CD4-positive, alpha-beta T cell treated with Interferon gamma for 1 hour (primary cell): ENCODE data around the gene MUS81.
"Not testable (repeated sequence)": the region's sequence is repeated elsewhere in the genome, so short reads cannot be mapped to it uniquely, and the experiment has no call there.

ENCODE experiments used
- DNase-seq: peaks from one replicate; pipeline ENCODE4 v3.0.0-alpha.2; 2020

MUS81 gene

DNA sequence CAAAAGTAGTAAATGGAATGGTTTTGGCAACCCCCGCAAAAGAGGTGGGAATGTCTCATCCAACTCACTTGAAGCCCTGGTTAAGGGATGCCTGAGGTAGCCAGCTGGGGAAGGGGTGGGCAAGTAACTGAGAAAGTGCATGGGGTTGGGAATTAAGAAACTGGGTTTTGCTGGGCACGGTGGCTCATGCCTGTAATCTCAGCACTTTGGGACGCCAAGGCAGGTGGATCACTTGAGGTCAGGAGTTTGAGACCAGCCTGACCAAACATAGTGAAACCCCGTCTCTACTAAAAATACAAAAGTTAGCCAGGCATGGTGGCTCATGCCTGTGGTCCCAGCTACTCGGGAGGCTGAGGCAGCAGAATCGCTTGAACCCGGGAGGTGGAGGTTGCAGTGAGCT is 11.5 kb upstream of the MUS81 start:
- not testable (repeated sequence) for DNase-seq

GRCh38 chr11:65849366-65849765 is 10.9 kb upstream of the MUS81 start:
- DNase-seq = no peak

DNA sequence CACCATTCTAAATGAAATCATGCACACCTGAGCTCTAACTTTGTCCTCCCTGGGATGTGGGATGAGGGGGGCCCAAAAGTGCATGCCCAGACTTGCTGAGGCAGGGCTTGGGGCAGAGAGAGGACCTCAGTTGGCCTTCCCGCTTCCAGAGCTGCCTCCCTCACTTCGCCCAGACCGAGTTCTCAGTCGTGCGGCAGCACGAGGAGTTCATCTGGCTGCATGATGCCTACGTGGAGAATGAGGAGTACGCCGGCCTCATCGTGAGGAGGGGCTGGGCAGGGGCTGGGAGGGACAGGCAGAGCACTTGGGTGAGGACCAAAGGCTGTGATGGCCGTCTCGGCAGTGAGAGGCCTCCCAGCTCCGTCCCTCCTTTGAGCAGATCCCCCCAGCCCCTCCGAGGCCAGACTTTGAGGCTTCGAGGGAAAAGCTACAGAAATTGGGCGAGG is 10.4 kb upstream of the MUS81 start:
- no peak for DNase-seq

- no peak for DNase-seq
Measured at GRCh38 chr11:65850217-65851082, 9.8 kb upstream of the MUS81 start.

DNA sequence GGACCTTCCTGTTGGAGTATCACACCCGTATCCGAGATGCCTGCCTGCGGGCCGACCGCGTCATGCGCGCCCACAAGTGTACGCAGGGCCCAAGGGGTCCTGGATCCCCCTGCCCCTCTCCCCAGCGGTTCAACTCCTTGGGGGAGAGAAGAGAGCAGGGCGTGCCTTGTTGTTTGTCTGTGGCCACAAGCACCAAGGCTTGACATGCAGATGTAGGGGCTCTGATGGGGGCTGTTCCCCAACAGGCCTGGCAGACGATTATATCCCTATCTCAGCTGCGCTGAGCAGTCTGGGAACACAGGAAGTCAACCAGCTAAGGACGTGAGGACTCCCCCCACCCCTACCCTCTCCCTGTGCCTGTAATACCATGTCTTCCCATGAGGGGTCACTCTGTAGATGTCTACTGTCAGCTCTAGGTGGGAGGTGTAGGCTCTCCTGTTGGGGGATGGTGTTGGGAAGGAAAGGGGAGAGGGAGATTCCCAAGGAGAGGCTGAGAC is 9.1 kb upstream of the MUS81 start:
- DNase-seq = no peak

- no peak for DNase-seq
Measured at GRCh38 chr11:65851811-65852507, 8.3 kb upstream of the MUS81 start.

GRCh38 chr11:65852508-65853245 is 7.6 kb upstream of the MUS81 start:
- DNase-seq = no peak

DNA sequence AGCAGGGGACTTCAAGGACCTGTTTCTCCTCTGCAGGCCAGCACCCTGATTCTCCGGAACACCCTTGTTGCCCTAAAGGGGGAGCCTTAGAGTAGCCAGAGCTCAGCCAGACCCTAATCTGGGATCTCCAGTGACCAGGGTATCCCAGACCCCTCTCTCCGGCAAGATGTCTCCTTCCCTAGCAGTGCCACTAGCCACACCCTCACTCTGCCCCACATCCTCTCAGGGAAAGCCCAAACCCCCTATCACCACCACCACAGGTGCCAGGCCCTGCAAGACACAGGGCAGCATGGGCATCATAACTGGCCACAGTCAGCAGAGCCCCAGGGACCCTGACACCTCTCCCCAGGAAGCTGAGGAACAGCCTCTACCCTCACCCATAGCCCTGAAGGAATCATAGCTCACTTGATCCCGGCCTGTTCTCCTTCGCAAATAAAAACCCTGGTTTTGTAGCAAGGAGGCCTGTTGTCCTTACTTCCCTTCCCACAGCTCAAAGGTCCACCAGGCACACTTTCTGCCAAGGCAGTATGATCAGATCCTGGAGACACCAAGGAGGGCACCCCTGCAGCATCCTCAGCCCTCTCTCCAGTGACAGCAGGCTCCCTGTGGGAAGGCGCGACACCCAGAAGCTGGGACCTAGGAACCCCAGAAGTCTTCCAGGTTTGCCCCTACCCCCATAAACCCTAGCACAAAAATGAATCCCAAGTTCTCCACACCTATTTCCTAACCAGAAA is 6.8 kb upstream of the MUS81 start:
- no peak for DNase-seq

- no peak for DNase-seq
Measured at GRCh38 chr11:65854161-65854592, 6.1 kb upstream of the MUS81 start.

DNA sequence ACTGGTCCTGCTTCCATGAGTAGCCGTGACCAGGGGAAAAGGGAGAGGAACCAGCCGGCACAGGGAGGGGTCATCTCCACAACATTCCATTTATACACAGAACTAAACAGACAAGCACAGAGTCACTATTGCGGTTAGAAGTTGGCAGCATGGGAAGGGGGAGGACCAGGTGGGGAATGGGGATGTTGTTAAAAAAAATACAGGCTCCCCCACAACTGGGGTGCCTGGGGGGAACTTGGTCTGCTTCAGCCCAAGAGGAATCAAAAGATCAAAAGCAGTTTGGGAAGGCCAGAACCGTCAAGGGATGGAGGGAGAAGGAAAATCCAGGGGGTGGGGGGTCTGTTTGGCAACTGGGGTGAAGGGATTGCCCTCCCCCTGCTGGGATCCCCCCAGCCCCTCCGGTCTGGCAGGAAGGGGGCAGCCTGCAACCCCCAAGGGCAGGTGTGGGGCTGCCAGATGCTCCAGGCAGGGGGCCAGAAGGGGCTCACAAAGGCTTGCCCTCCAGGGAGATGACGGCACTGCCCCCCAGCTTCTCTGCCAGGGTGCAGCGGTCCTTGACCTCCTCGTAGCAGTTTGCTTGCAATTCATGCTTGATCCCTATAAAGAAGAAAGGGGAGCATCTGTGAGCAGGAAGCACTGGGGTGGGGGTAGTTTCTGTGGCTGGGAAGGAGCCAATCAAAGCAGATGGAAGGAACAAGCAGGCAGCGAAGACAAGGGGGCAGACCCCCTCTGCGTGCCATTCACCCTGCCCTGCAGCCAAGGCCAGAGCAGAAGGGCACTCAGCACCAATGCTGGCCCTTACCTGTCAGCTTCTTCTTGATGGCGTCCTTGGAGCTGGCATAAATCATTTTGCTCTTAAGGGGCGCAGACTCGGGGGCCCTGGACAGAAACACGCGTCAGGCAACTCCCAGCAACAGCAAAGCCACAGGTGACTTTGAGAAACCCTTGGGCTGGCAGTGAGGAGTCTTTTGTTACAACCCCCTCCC is 5.1 kb upstream of the MUS81 start:
- DNase-seq = no peak

DNA sequence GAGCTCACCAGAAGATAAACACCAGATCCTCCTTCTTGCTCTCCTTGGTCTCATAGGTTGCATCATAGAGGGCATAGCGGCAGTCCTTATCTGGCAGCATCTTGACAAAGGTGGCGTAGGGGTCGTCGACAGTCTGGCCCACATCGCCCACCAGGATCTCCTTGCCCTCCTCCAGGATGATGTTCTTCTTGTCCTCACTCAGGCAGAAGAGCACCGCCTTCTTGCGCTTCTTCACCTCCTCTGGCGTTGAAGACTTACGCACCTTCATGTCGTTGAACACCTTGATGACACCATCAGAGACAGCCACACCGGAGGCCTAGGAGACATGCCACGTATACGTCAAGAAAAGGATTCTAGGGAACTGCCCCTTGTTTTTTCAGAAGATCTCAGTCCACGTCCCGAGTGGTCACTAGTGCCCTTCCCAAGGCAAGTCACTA is 4.3 kb upstream of the MUS81 start:
- DNase-seq = no peak

GRCh38 chr11:65856689-65857499 is 3.3 kb upstream of the MUS81 start:
- peak; percentile 80 for DNase-seq

DNA sequence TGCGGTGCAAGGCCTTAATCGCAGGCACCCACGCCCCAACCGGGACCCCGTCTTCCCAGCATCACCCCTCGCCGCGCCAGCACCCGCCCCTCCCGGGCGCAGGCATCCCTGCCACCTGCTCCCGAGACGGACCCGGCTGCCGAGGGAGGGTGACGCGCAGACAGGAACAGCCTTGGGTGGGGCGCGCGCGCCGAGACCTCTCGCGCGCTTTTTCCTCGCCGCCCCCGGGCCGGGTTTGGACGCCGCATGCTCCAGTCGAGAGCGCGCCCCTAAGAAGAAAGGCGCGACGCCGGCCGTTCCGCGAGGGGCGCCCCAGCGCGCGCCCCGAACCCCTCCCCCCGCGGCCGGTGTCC is 2.8 kb upstream of the MUS81 start:
- peak; percentile 23 for DNase-seq

DNA sequence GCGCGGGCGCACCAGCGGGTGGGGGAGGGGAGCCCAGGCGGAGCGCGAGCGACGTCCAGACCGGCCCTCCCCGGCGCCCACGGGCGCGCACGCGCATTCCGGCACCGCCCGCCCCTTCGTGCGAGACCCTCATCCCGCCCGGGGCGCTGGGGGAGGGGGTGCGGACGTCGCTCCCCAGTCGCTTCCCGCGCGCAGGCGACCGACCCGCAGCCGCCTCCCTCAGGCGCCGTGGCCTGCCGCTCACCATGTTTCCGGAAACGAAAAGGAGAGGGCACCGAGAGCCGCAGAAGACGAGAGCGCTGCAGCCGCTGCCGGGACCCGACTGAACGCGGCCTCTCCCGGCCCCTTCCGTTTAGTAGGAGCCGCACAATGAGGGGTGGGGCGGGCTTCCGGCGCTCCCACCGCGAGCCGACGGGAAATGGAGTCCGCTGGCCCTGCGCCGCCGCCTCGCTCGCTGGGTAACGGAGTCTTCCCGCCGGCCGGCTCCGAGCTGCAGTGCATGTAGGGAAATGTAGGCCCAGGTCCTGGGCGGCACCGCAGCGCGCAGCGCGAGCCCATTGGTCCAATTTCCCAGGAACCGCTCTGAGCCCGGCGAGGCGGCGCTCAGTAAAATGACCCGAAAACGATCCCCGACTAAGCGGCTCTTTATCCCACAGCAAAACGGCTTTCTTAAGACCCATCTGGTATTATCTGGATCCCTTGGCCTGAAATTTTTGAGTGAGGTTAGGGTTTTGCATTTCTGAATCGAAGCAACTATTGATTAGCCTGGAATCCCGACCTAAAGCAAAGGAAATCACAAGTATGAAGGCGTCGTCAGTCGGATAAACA is 2.2 kb upstream of the MUS81 start, which contains the start of gene CFL1:
CFL1 (minus strand) TSS at position 328 of the 828 bp plus-strand sequence; CDS start at position 247, 81 bp downstream.
- peak; percentile 97 for DNase-seq

DNA sequence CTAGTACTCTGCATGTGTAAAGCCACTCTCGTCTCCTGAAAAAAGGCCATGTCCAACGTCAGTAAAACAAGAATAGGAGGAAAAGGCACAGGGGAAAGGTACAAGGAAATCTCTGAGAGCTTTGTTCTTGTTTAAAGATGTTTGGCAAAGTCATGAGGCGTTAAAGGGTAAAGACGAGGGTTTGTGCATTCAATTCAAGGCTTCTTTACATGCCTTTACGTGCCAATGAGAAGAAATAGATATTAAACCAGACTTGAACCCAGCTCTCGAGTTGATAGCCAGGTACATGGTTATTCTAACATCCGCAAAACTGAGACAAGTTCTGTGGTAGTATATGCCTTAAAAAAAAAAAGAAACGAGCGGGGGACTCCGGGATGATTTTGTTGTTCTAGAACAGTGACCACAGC is 1.5 kb upstream of the MUS81 start:
- no peak for DNase-seq

GRCh38 chr11:65859095-65859811 is 980 bp upstream of the MUS81 start:
- DNase-seq = peak; percentile 97

DNA sequence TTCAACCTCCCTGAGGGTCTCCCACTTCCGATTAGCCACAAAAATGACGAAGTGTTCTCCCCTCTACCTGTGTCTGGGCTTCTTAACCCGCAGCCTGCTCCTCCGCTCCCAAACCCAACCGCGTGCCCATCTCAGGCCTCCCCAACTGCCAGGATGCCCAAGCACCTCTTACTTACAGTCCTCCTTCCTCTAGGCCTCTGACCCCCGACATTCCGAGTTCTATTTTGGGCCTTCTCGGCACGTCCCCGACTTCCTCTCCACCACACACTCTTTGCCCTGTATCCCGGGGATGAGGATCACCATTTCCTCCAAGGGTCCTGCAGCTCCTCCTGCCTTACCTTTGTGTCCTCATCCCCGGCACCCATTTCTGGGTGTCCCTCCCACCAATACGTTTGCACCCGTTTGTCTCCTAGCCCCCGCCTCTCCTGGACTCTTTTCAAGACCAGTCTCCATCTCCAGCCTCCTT is 388 bp upstream of the MUS81 start:
- DNase-seq = no peak

GRCh38 chr11:65861165-65861505 is 902 bp downstream of the MUS81 start:
- DNase-seq = no peak
